Neural progenitor cell (in vitro differentiated cells): ENCODE measurements around the gene EXOC7. TPM values are rescaled to one million over a fixed set of nuclear protein-coding genes. Genes with fewer than 3 reads are reported as not detected.

Experiments
- DNase-seq: peaks from one replicate; pipeline ENCODE4 v3.0.0-alpha.2; 2016; ENCODE audit warnings: low spot score
- H2AFZ ChIP-seq: fragments of 200-600 bp; sonication (generic); replicated peaks from 2 replicates; pipeline ENCODE4 v1.6.1; 2016; ENCODE audit warnings: antibody characterized with exemption
- H3F3A ChIP-seq: fragments of 200-600 bp; sonication (generic); 2 replicates; pipeline ENCODE4 v1.6.1; 2016; ENCODE audit warnings: antibody characterized with exemption, low read depth
- H3K27ac ChIP-seq: fragments of 200-600 bp; sonication (generic); 2 replicates; pipeline ENCODE4 v1.5.1; 2016; ENCODE audit warnings: mild to moderate bottlenecking
- H3K27me3 ChIP-seq: fragments of 200-600 bp; sonication (generic); 2 replicates; pipeline ENCODE4 v1.6.1; 2016; ENCODE audit warnings: mild to moderate bottlenecking, moderate library complexity
- H3K36me3 ChIP-seq: fragments of 200-600 bp; sonication (generic); 2 replicates; pipeline ENCODE4 v1.5.1; 2016
- H3K4me1 ChIP-seq: fragments of 200-600 bp; sonication (generic); 2 replicates; pipeline ENCODE4 v1.6.1; 2016; ENCODE audit warnings: mixed run types
- H3K4me2 ChIP-seq: fragments of 200-600 bp; sonication (generic); 2 replicates; pipeline ENCODE4 v1.6.1; 2016
- H3K4me3 ChIP-seq: fragments of 200-600 bp; sonication (generic); 2 replicates; pipeline ENCODE4 v1.5.1; 2016
- H3K79me2 ChIP-seq: fragments of 200-600 bp; sonication (generic); 2 replicates; pipeline ENCODE4 v1.6.1; 2016; ENCODE audit warnings: low read depth
- H3K9ac ChIP-seq: fragments of 200-600 bp; sonication (generic); 2 replicates; pipeline ENCODE4 v1.6.1; 2016
- H3K9me3 ChIP-seq: fragments of 200-600 bp; sonication (generic); 2 replicates; pipeline ENCODE4 v1.5.1; 2016; ENCODE audit warnings: low read depth
- H4K20me1 ChIP-seq: fragments of 200-600 bp; sonication (generic); 2 replicates; pipeline ENCODE4 v1.6.1; 2016; ENCODE audit warnings: low read depth
- H3K27ac Mint-ChIP-seq: 3 replicates; pipeline ENCODE4 v1.8.0; 2021; ENCODE audit warnings: mixed read lengths
- H3K27me3 Mint-ChIP-seq: 2 replicates; pipeline ENCODE4 v1.8.0; 2022; ENCODE audit warnings: low read depth, mild to moderate bottlenecking, inconsistent platforms, moderate library complexity, mixed read lengths; ENCODE audit not compliant: insufficient read depth
- H3K36me3 Mint-ChIP-seq: 3 replicates; pipeline ENCODE4 v1.8.0; 2021; ENCODE audit warnings: mixed read lengths
- H3K4me1 Mint-ChIP-seq: 3 replicates; pipeline ENCODE4 v1.8.0; 2021; ENCODE audit warnings: mixed read lengths
- H3K4me3 Mint-ChIP-seq: 3 replicates; pipeline ENCODE4 v1.8.0; 2021; ENCODE audit warnings: mild to moderate bottlenecking, moderate library complexity, mixed read lengths
- H3K9me3 Mint-ChIP-seq: 3 replicates; pipeline ENCODE4 v1.8.0; 2020; ENCODE audit warnings: mixed read lengths
- EZH2 ChIP-seq: fragments of 200-600 bp; sonication (generic); IDR thresholded peaks from 2 replicates; pipeline ENCODE4 v1.6.1; 2017; ENCODE audit warnings: antibody characterized with exemption, mild to moderate bottlenecking, moderate library complexity
- EZH2phosphoT487 ChIP-seq: fragments of 200-600 bp; sonication (generic); IDR thresholded peaks from 2 replicates; pipeline ENCODE4 v1.6.1; 2017; ENCODE audit warnings: antibody characterized with exemption
- total RNA-seq: library from RNA; depleted of rRNA; stranded (reverse); fragments of >200 nt; gene quantifications from 2 replicates; pipeline ENCODE4 v1.2.3, GENCODE V29; 2015; ENCODE audit warnings: low replicate concordance
- TF ChIP-seq, protein P1 (sequence below): fragments of 200-600 bp; sonication (generic); IDR thresholded peaks from 2 replicates; pipeline ENCODE4 v1.5.1; 2017; ENCODE audit warnings: antibody characterized with exemption, mild to moderate bottlenecking

Gene EXOC7
- total RNA-seq, 1 donor from 2014 or later, result 64.3 TPM

DNA sequence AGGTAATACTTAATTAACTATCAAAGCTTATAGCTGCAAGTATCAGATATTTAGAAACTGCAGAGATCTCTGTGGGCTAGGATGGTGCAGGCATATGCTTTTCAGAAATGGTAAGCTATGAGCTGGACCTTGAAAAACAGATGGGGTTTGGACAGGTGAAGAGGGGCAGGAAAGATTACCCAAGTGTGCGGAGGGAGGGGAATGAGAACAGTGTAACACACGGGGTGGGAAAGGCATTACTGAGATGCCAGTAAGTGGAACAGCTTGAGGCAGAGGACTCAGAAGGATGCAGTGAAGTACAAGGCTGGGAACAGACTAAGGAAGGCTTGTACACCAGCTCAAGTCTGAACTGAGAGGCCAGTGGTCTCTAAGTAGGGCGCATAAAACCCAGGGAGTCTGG lies 54.3 kb downstream of the EXOC7 start:
- Histone ChIP-seq H3K27ac (peak overlapping the region; percentile 66), H3K36me3 (peaks cover 5% of the 10 kb centered on the region)

DNA sequence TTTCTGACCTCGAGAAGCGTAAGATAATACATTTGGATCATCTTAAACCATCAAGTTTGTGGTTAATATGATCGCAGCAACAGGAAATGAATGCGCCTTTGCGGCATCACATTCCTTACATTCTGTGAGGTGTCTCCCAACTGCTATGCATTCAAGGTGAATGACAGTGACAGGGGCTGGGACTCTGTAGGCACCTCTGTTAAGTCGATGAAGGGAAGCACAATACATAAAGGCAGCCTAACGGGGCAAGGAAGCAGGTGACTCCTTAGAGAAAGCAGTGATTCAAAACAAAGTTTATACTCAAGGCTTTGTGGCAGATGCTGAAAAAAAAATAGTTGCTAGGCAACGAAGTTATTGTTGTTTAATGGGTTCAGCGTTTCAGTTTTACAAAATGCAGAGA lies 54.9 kb downstream of the EXOC7 start:
- Mint-ChIP-seq H3K4me3 (no peak overlapping the region), H3K36me3 (peaks cover 52% of the 10 kb centered on the region), H3K27ac (no peak overlapping the region), H3K27me3 (peaks cover 2% of the 10 kb centered on the region), H3K4me1 (peaks cover 4% of the 10 kb centered on the region), H3K9me3 (no peaks in the 10 kb centered on the region)
- Histone ChIP-seq H3K27ac (no peak overlapping the region), H3K9ac (no peak overlapping the region), H3K36me3 (peaks cover 5% of the 10 kb centered on the region), H3K4me1 (peaks cover 11% of the 10 kb centered on the region), H3K9me3 (no peaks in the 10 kb centered on the region), H3K79me2 (no peaks in the 10 kb centered on the region), H3K27me3 (no peaks in the 10 kb centered on the region), H3F3A (peaks cover 15% of the 10 kb centered on the region), H3K4me3 (no peak overlapping the region), H4K20me1 (no peaks in the 10 kb centered on the region), H3K4me2 (no peak overlapping the region), H2AFZ (no peak overlapping the region)
- no peak for DNase-seq
- TF ChIP-seq EZH2 (no peak), EZH2phosphoT487 (no peak)
- TF ChIP-seq, protein P1, sequence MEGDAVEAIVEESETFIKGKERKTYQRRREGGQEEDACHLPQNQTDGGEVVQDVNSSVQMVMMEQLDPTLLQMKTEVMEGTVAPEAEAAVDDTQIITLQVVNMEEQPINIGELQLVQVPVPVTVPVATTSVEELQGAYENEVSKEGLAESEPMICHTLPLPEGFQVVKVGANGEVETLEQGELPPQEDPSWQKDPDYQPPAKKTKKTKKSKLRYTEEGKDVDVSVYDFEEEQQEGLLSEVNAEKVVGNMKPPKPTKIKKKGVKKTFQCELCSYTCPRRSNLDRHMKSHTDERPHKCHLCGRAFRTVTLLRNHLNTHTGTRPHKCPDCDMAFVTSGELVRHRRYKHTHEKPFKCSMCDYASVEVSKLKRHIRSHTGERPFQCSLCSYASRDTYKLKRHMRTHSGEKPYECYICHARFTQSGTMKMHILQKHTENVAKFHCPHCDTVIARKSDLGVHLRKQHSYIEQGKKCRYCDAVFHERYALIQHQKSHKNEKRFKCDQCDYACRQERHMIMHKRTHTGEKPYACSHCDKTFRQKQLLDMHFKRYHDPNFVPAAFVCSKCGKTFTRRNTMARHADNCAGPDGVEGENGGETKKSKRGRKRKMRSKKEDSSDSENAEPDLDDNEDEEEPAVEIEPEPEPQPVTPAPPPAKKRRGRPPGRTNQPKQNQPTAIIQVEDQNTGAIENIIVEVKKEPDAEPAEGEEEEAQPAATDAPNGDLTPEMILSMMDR, result no peak

More for the DNA sequence above, 54.3 kb downstream of the EXOC7 start:
- no peak for DNase-seq
- Mint-ChIP-seq H3K36me3 (peaks cover 50% of the 10 kb centered on the region), H3K27me3 (peaks cover 2% of the 10 kb centered on the region), H3K9me3 (no peaks in the 10 kb centered on the region), H3K4me1 (peaks cover 4% of the 10 kb centered on the region), H3K4me3 (no peak overlapping the region), H3K27ac (no peak overlapping the region)
- no peaks in the 10 kb centered on the region for H3K79me2 ChIP-seq
- TF ChIP-seq, protein P1, result no peak
- TF ChIP-seq EZH2phosphoT487 (no peak), EZH2 (no peak)
- H3F3A ChIP-seq, result peaks cover 15% of the 10 kb centered on the region
- H2AFZ ChIP-seq, result no peak overlapping the region
- H3K4me3 ChIP-seq, result no peak overlapping the region
- no peak overlapping the region for H3K9ac ChIP-seq
- H3K4me2 ChIP-seq, result no peak overlapping the region
- no peaks in the 10 kb centered on the region for H4K20me1 ChIP-seq
- no peaks in the 10 kb centered on the region for H3K27me3 ChIP-seq
- peaks cover 11% of the 10 kb centered on the region for H3K4me1 ChIP-seq
- H3K9me3 ChIP-seq, result no peaks in the 10 kb centered on the region

DNA sequence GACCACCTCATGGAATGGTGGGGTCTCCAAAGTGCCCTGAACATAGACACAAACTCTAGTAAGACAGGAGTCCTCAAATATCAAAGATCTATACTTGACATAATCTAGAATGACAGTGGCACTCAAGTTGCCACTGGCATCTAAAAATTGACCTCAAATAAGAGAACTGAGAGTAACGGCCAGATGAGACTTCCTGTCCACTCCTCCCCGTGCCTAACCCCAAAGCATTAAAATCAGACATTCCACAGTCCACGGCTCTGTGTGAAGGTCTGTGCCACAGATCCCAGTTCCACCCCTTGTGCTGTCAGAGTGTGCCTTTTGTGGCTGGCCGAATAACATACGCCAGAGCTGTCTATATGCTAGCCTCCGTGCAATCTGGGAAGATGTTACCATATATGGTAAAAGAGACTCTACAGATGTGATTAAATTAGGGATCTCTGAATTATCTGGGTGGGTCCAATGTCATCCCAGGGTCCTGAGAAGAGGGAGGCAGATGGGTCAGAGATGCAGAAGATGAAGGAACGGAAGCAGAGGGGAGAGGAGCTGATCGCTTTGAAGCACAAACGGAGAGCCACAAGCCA lies 55.5 kb downstream of the EXOC7 start:
- no peak overlapping the region for H3K9ac ChIP-seq
- H3K27me3 ChIP-seq, result no peaks in the 10 kb centered on the region
- no peak for TF ChIP-seq EZH2
- TF ChIP-seq EZH2phosphoT487, result no peak
- TF ChIP-seq, protein P1, result no peak
- peaks cover 5% of the 10 kb centered on the region for H3K36me3 ChIP-seq
- Mint-ChIP-seq H3K4me3 (no peak overlapping the region), H3K9me3 (no peaks in the 10 kb centered on the region), H3K4me1 (peaks cover 4% of the 10 kb centered on the region), H3K27ac (no peak overlapping the region), H3K36me3 (peaks cover 54% of the 10 kb centered on the region), H3K27me3 (peaks cover 2% of the 10 kb centered on the region)
- no peak overlapping the region for H2AFZ ChIP-seq
- no peak overlapping the region for H3K27ac ChIP-seq
- H3K4me1 ChIP-seq, result peaks cover 11% of the 10 kb centered on the region
- H4K20me1 ChIP-seq, result no peaks in the 10 kb centered on the region
- H3K9me3 ChIP-seq, result no peaks in the 10 kb centered on the region
- no peak overlapping the region for H3K4me2 ChIP-seq
- DNase-seq, result no peak
- H3K79me2 ChIP-seq, result no peaks in the 10 kb centered on the region
- H3F3A ChIP-seq, result peaks cover 15% of the 10 kb centered on the region
- H3K4me3 ChIP-seq, result no peak overlapping the region
